Panc1 (cell line): Measurements from ENCODE around the gene PTGES. TPM values are rescaled to one million over a fixed set of nuclear protein-coding genes. Genes with fewer than 3 reads are reported as not detected.

Experiments
- total RNA-seq: library from RNA; stranded (reverse); gene quantifications from one replicate; pipeline ENCODE4 v1.2.1, GENCODE V29; 2021; ENCODE audit not compliant: unreplicated experiment

Gene PTGES
- total RNA-seq, 1 experiment from 2014 or later, result 1.1 TPM

Other genes with a start within 250 kb of the PTGES start
- not detected for gene C9orf50, start 131.9 kb downstream of the PTGES start, total RNA-seq
- gene NTMT1, start 126.9 kb downstream of the PTGES start, total RNA-seq, result 47.5 TPM
- gene ASB6, start 110.9 kb downstream of the PTGES start, total RNA-seq, result 14.3 TPM
- 6.3 TPM for gene PRRX2, start 87.4 kb downstream of the PTGES start, total RNA-seq
- 37.6 TPM for gene TOR1B, start 50.1 kb upstream of the PTGES start, total RNA-seq
- gene TOR1A, start 71.1 kb upstream of the PTGES start, total RNA-seq, result 33.6 TPM
- 33.6 TPM for gene C9orf78, start 82.2 kb upstream of the PTGES start, total RNA-seq
- gene USP20, start 82.4 kb upstream of the PTGES start, total RNA-seq, result 14.4 TPM